ENCODE results near the gene SHROOM4. TPM values are rescaled to one million over a fixed set of nuclear protein-coding genes. Genes with fewer than 3 reads are reported as not detected.

Gene SHROOM4
- total and polyA plus RNA-seq, 2 of the 13 experiments (the other 11 are each of a cell fraction or from before 2014, with no cell fraction given) = 0.08 to 0.18 TPM

GRCh38 chrX:50579955-50580354, 234.0 kb downstream of the SHROOM4 start (continued):
- TF ChIP-seq TRIM22 (IDR thresholded peaks at IDR 0.05) (no peak), HMG20B (CRISPR knock-in tag; conservative IDR thresholded peaks at IDR 0.05) (no peak), ZXDC (CRISPR knock-in tag; IDR thresholded peaks at IDR 0.05) (no peak), KDM6A (CRISPR knock-in tag; IDR thresholded peaks at IDR 0.05; ENCODE audit: low read depth) (no peak), KDM5A (IDR thresholded peaks at IDR 0.05; ENCODE audit: borderline replicate concordance, low read length) (no peak), ZNF383 (CRISPR knock-in tag; IDR thresholded peaks at IDR 0.05; ENCODE audit: borderline replicate concordance) (no peak), TOPORS (CRISPR knock-in tag; IDR thresholded peaks at IDR 0.05) (no peak), SUZ12 (IDR thresholded peaks at IDR 0.05; ENCODE audit: low read depth, low read length) (no peak), ZNF24 (IDR thresholded peaks at IDR 0.05) (no peak), ZNF282 (IDR thresholded peaks at IDR 0.05; ENCODE audit: partially characterized antibody) (no peak), ZBTB44 (CRISPR knock-in tag; IDR thresholded peaks at IDR 0.05) (no peak), NFYB (CRISPR knock-in tag; IDR thresholded peaks at IDR 0.05) (no peak), TEAD3 (CRISPR knock-in tag; optimal IDR thresholded peaks at IDR 0.05; ENCODE audit: borderline replicate concordance) (no peak)
- TF ChIP-seq, protein P1, sequence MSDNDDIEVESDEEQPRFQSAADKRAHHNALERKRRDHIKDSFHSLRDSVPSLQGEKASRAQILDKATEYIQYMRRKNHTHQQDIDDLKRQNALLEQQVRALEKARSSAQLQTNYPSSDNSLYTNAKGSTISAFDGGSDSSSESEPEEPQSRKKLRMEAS (IDR thresholded peaks at IDR 0.05) = no peak
- TF ChIP-seq, protein P2, sequence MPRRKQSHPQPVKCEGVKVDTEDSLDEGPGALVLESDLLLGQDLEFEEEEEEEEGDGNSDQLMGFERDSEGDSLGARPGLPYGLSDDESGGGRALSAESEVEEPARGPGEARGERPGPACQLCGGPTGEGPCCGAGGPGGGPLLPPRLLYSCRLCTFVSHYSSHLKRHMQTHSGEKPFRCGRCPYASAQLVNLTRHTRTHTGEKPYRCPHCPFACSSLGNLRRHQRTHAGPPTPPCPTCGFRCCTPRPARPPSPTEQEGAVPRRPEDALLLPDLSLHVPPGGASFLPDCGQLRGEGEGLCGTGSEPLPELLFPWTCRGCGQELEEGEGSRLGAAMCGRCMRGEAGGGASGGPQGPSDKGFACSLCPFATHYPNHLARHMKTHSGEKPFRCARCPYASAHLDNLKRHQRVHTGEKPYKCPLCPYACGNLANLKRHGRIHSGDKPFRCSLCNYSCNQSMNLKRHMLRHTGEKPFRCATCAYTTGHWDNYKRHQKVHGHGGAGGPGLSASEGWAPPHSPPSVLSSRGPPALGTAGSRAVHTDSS (CRISPR knock-in tag; conservative IDR thresholded peaks at IDR 0.05) = no peak
- TF ChIP-seq, protein P3, sequence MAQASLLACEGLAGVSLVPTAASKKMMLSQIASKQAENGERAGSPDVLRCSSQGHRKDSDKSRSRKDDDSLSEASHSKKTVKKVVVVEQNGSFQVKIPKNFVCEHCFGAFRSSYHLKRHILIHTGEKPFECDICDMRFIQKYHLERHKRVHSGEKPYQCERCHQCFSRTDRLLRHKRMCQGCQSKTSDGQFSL (CRISPR knock-in tag; IDR thresholded peaks at IDR 0.05) = no peak
- TF ChIP-seq, protein P4, sequence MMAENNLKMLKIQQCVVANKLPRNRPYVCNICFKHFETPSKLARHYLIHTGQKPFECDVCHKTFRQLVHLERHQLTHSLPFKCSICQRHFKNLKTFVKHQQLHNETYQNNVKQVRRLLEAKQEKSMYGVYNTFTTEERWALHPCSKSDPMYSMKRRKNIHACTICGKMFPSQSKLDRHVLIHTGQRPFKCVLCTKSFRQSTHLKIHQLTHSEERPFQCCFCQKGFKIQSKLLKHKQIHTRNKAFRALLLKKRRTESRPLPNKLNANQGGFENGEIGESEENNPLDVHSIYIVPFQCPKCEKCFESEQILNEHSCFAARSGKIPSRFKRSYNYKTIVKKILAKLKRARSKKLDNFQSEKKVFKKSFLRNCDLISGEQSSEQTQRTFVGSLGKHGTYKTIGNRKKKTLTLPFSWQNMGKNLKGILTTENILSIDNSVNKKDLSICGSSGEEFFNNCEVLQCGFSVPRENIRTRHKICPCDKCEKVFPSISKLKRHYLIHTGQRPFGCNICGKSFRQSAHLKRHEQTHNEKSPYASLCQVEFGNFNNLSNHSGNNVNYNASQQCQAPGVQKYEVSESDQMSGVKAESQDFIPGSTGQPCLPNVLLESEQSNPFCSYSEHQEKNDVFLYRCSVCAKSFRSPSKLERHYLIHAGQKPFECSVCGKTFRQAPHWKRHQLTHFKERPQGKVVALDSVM (CRISPR knock-in tag; IDR thresholded peaks at IDR 0.05) = no peak
- TF ChIP-seq, protein P5, sequence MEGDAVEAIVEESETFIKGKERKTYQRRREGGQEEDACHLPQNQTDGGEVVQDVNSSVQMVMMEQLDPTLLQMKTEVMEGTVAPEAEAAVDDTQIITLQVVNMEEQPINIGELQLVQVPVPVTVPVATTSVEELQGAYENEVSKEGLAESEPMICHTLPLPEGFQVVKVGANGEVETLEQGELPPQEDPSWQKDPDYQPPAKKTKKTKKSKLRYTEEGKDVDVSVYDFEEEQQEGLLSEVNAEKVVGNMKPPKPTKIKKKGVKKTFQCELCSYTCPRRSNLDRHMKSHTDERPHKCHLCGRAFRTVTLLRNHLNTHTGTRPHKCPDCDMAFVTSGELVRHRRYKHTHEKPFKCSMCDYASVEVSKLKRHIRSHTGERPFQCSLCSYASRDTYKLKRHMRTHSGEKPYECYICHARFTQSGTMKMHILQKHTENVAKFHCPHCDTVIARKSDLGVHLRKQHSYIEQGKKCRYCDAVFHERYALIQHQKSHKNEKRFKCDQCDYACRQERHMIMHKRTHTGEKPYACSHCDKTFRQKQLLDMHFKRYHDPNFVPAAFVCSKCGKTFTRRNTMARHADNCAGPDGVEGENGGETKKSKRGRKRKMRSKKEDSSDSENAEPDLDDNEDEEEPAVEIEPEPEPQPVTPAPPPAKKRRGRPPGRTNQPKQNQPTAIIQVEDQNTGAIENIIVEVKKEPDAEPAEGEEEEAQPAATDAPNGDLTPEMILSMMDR (CRISPR knock-in tag; IDR thresholded peaks at IDR 0.05) = peak; percentile 76

All from HepG2 (cell line).